Mammary epithelial cell (primary cell): ENCODE data around the gene KCNN3.

ENCODE experiments used
- EZH2 ChIP-seq: IDR thresholded peaks from 2 replicates; pipeline ENCODE4 v1.6.1; 2012; ENCODE audit warnings: low read length, inconsistent platforms, borderline replicate concordance
- TF ChIP-seq, protein P1 (sequence below), 2 donors: IDR thresholded peaks in 1 of 2; conservative IDR thresholded peaks in 1 of 2; 2 replicates each; pipeline ENCODE4 v1.5.1; 2011 to 2012; ENCODE audit warnings: inconsistent platforms in 2 of 2, low read length in 2 of 2, mild to moderate bottlenecking in 2 of 2, control low read depth in 1 of 2, low read depth in 1 of 2; ENCODE audit not compliant: insufficient read depth in 1 of 2; ENCODE audit errors: extremely low read depth in 1 of 2

DNA sequence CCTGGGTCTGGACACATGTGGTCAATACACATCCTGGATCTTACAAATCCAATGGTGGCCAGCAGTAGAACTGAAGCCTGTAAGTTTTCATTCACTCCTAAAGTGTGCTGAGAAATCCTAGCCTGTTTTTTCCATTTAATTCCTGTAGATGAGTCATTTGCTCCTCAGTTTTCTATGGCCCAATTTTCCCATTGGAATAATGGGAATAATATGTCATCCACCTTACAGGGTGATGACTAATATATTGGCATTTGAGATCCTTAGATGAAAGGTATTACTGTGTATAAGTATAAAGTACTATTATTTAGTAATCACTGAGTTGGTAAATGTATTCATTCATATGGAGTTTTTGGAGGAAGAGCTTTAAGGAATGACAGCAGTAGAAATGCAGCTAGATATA lies 172.4 kb downstream of the KCNN3 start:
- TF ChIP-seq EZH2 = no peak
- TF ChIP-seq, protein P1, sequence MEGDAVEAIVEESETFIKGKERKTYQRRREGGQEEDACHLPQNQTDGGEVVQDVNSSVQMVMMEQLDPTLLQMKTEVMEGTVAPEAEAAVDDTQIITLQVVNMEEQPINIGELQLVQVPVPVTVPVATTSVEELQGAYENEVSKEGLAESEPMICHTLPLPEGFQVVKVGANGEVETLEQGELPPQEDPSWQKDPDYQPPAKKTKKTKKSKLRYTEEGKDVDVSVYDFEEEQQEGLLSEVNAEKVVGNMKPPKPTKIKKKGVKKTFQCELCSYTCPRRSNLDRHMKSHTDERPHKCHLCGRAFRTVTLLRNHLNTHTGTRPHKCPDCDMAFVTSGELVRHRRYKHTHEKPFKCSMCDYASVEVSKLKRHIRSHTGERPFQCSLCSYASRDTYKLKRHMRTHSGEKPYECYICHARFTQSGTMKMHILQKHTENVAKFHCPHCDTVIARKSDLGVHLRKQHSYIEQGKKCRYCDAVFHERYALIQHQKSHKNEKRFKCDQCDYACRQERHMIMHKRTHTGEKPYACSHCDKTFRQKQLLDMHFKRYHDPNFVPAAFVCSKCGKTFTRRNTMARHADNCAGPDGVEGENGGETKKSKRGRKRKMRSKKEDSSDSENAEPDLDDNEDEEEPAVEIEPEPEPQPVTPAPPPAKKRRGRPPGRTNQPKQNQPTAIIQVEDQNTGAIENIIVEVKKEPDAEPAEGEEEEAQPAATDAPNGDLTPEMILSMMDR (conservative IDR thresholded peaks at IDR 0.05 in 1 of 2, IDR thresholded peaks at IDR 0.05 in 1 of 2; ENCODE audit: extremely low read depth in 1 of 2, insufficient read depth in 1 of 2, low read depth in 1 of 2, low read length in 2 of 2) = no peak
